ENCODE data around the gene ZNF576. TPM values are rescaled to one million over a fixed set of nuclear protein-coding genes. Genes with fewer than 3 reads are reported as not detected.

ZNF576 gene
- total RNA-seq, 1 experiment from 2014 or later = 22.5 TPM

Other genes starting within 250 kb of the ZNF576 start
- gene CD177, start 242.9 kb upstream of the ZNF576 start, total RNA-seq (2014; rRNA removed; shearing (Covaris generic)) = 0.67 and 0.78 TPM in 2 replicates
- not detected in 2 replicates for gene TEX101, start 181.7 kb upstream of the ZNF576 start, total RNA-seq (2014; rRNA removed; shearing (Covaris generic))
- 0.43 TPM in 1 of 2 replicates, not detected in the other for gene LYPD3, start 131.0 kb upstream of the ZNF576 start, total RNA-seq (2014; rRNA removed; shearing (Covaris generic))
- gene PHLDB3, start 91.8 kb upstream of the ZNF576 start, total RNA-seq (2014; rRNA removed; shearing (Covaris generic)) = 9.8 and 10.9 TPM in 2 replicates
- 44.0 and 45.7 TPM in 2 replicates for gene ETHE1, start 69.4 kb upstream of the ZNF576 start, total RNA-seq (2014; rRNA removed; shearing (Covaris generic))
- gene ZNF575, start 63.4 kb upstream of the ZNF576 start, total RNA-seq (2014; rRNA removed; shearing (Covaris generic)) = 0.62 TPM in 1 of 2 replicates, not detected in the other
- gene XRCC1, start 21.1 kb upstream of the ZNF576 start, total RNA-seq (2014; rRNA removed; shearing (Covaris generic)) = 53.9 and 57.1 TPM in 2 replicates
- 0.38 TPM in 1 of 2 replicates, not detected in the other for gene PINLYP, start 20.8 kb upstream of the ZNF576 start, total RNA-seq (2014; rRNA removed; shearing (Covaris generic))
- 22.0 and 37.2 TPM in 2 replicates for gene IRGQ, start 461 bp upstream of the ZNF576 start, total RNA-seq (2014; rRNA removed; shearing (Covaris generic))
- not detected in 2 replicates for gene SRRM5, start 15.5 kb downstream of the ZNF576 start, total RNA-seq (2014; rRNA removed; shearing (Covaris generic))
- 56.8 and 59.2 TPM in 2 replicates for gene ZNF428, start 23.0 kb downstream of the ZNF576 start, total RNA-seq (2014; rRNA removed; shearing (Covaris generic))
- gene CADM4, start 43.3 kb downstream of the ZNF576 start, total RNA-seq (2014; rRNA removed; shearing (Covaris generic)) = 78.5 and 139 TPM in 2 replicates
- gene PLAUR, start 73.6 kb downstream of the ZNF576 start, total RNA-seq (2014; rRNA removed; shearing (Covaris generic)) = 159 and 160 TPM in 2 replicates
- not detected in 2 replicates for gene IRGC, start 119.5 kb downstream of the ZNF576 start, total RNA-seq (2014; rRNA removed; shearing (Covaris generic))
- 15.9 and 23.1 TPM in 2 replicates for gene SMG9, start 158.4 kb downstream of the ZNF576 start, total RNA-seq (2014; rRNA removed; shearing (Covaris generic))
- 57.6 and 68.6 TPM in 2 replicates for gene KCNN4, start 184.4 kb downstream of the ZNF576 start, total RNA-seq (2014; rRNA removed; shearing (Covaris generic))
- gene LYPD5, start 205.9 kb downstream of the ZNF576 start, total RNA-seq (2014; rRNA removed; shearing (Covaris generic)) = 0.31 TPM in 1 of 2 replicates, not detected in the other
- 4.7 and 5.2 TPM in 2 replicates for gene ZNF283, start 230.7 kb downstream of the ZNF576 start, total RNA-seq (2014; rRNA removed; shearing (Covaris generic))